GM19099 (cell line): ENCODE data around the gene EFCAB6.

Experiments used
- POLR2A ChIP-seq: IDR thresholded peaks from 3 replicates; pipeline ENCODE4 v1.6.1; 2011; ENCODE audit warnings: low read depth; ENCODE audit not compliant: insufficient read length; ENCODE audit errors: extremely low read depth

The EFCAB6 gene

GRCh38 chr22:43487311-43488030 is 324.6 kb downstream of the EFCAB6 start:
- no peak for TF ChIP-seq POLR2A

GRCh38 chr22:43485502-43486089 is 326.5 kb downstream of the EFCAB6 start:
- no peak for TF ChIP-seq POLR2A

- TF ChIP-seq POLR2A, result no peak
Observed at GRCh38 chr22:43484227-43484626, 327.9 kb downstream of the EFCAB6 start.

- TF ChIP-seq POLR2A, result no peak
Observed at GRCh38 chr22:43483669-43484068, 328.4 kb downstream of the EFCAB6 start.

- no peak for TF ChIP-seq POLR2A
Observed at GRCh38 chr22:43483266-43483665, 328.8 kb downstream of the EFCAB6 start.

- no peak for TF ChIP-seq POLR2A
Observed at GRCh38 chr22:43482318-43482625, 329.8 kb downstream of the EFCAB6 start.

- no peak for TF ChIP-seq POLR2A
Observed at GRCh38 chr22:43481568-43482317, 330.4 kb downstream of the EFCAB6 start.

GRCh38 chr22:43479962-43480361 is 332.1 kb downstream of the EFCAB6 start:
- no peak for TF ChIP-seq POLR2A

GRCh38 chr22:43479301-43479950 is 332.7 kb downstream of the EFCAB6 start:
- TF ChIP-seq POLR2A, result no peak
